ENCODE measurements around the gene SLC25A21. TPM values are rescaled to one million over a fixed set of nuclear protein-coding genes. Genes with fewer than 3 reads are reported as not detected.
A peak's percentile ranks its signal among the peaks of the same experiment; 100 is the strongest.

The SLC25A21 gene
- total RNA-seq, 1 experiment from 2014 or later: 7.1 TPM

- Histone ChIP-seq H3K27me3 (ENCODE audit: insufficient read depth, low read length) (no peaks in the 10 kb centered on the region), H2BK120ac (ENCODE audit: low read depth, low read length, poor library complexity, severe bottlenecking) (no peak overlapping the region), H3T11ph (ENCODE audit: low read length) (no peak overlapping the region), H3K27ac (ENCODE audit: insufficient read length, low read depth, low read length) (no peak overlapping the region), H4K20me1 (ENCODE audit: control insufficient read depth, insufficient read depth, insufficient read length) (no peaks in the 10 kb centered on the region), H2AFZ (ENCODE audit: low read length) (no peak overlapping the region), H3K79me2 (ENCODE audit: insufficient read depth, low read length) (no peaks in the 10 kb centered on the region), H3K23me2 (ENCODE audit: insufficient read length, low read depth, low read length, poor library complexity, severe bottlenecking) (no peaks in the 10 kb centered on the region), H3K56ac (ENCODE audit: insufficient read length, low read depth, low read length) (no peak overlapping the region), H3K4me1 (ENCODE audit: insufficient read depth, low read length) (no peaks in the 10 kb centered on the region), H3K23ac (ENCODE audit: insufficient read length, low read depth, low read length) (no peak overlapping the region), H3K14ac (ENCODE audit: insufficient read depth, low read length) (no peak overlapping the region), H3K4ac (ENCODE audit: low read depth, low read length) (no peak overlapping the region), H4K91ac (ENCODE audit: insufficient read length, low read depth, low read length) (no peak overlapping the region), H2AK5ac (ENCODE audit: insufficient read length, low read length) (no peak overlapping the region), H2BK20ac (ENCODE audit: low read depth, low read length, poor library complexity, severe bottlenecking) (no peak overlapping the region), H2BK12ac (ENCODE audit: insufficient read length, low read depth, low read length) (no peak overlapping the region), H3K9me3 (ENCODE audit: control insufficient read depth, low read depth, low read length) (no peaks in the 10 kb centered on the region), H3K4me2 (ENCODE audit: insufficient read depth, insufficient read length, low read length) (no peak overlapping the region), H2BK5ac (ENCODE audit: insufficient read length, low read length) (no peak overlapping the region), H3K79me1 (ENCODE audit: insufficient read depth, low read depth, low read length, poor library complexity, severe bottlenecking) (no peaks in the 10 kb centered on the region), H2BK15ac (ENCODE audit: low read depth, low read length) (no peak overlapping the region), H4K5ac (ENCODE audit: insufficient read length, low read depth, low read length) (no peak overlapping the region), H3K18ac (ENCODE audit: insufficient read length, low read depth, low read length) (no peak overlapping the region), H3K9ac (ENCODE audit: extremely low read depth, insufficient read length, low read length) (no peak overlapping the region), H4K8ac (replicated peaks; ENCODE audit: insufficient read length, low read depth, low read length) (no peak overlapping the region)
- H3K27ac Mint-ChIP-seq: no peak overlapping the region
- H3K27me3 Mint-ChIP-seq (ENCODE audit: low read depth): no peaks in the 10 kb centered on the region
- H3K4me3 Mint-ChIP-seq: no peak overlapping the region
- H3K9me3 Mint-ChIP-seq: peaks cover 0 to 4% of the 10 kb centered on the region in 2 experiments; a peak in 2 of 5 replicates
- TF ChIP-seq CTCF (conservative IDR thresholded peaks at IDR 0.05): peak; percentile 85
- peaks cover 0 to 8% (median 4%) of the 10 kb centered on the region in 3 experiments; a peak in 2 of 7 replicates for H3K36me3 Mint-ChIP-seq (ENCODE audit: insufficient read depth in 1 of 3, low read depth in 3 of 3)
- WGBS (ENCODE audit: extremely low coverage, insufficient read length, low lambda C conversion rate): no CpG with 5 or more reads among the region's 3 CpGs
- DNase-seq: no peak
- peaks cover 2 to 7% of the 10 kb centered on the region in 2 experiments; a peak in 3 of 4 replicates for H3K4me1 Mint-ChIP-seq
These were observed 22.0 kb downstream of the SLC25A21 start for GRCh38 chr14:37150414-37150813.

Measured in H9 (cell line).